ENCODE data around the gene SPIRE1.

The SPIRE1 gene

GRCh38 chr18:12585218-12585617 lies 72.7 kb downstream of the SPIRE1 start:
- H3K36me3 ChIP-seq (ENCODE audit: insufficient read depth, low read length), result no peaks in the 10 kb centered on the region
- no peak overlapping the region for H3K9ac ChIP-seq (ENCODE audit: low read depth, low read length, poor library complexity, severe bottlenecking)
- no peak for TF ChIP-seq CTCF (conservative IDR thresholded peaks at IDR 0.05; ENCODE audit: low read length)
- no peak for TF ChIP-seq EZH2phosphoT487 (IDR thresholded peaks at IDR 0.05; ENCODE audit: borderline replicate concordance)
- no peaks in the 10 kb centered on the region for H3K79me2 ChIP-seq (ENCODE audit: insufficient read depth, low read length)
- no peaks in the 10 kb centered on the region for H4K20me1 ChIP-seq (ENCODE audit: insufficient read depth, low read length, poor library complexity, severe bottlenecking)
- no peak overlapping the region for H2AFZ ChIP-seq (ENCODE audit: low read length)
- no peaks in the 10 kb centered on the region for H3F3A ChIP-seq (ENCODE audit: low read depth)
- H3K4me3 ChIP-seq (ENCODE audit: low read length, poor library complexity, severe bottlenecking), result no peak overlapping the region
- H3K27me3 ChIP-seq (ENCODE audit: insufficient read depth, low read length, poor library complexity, severe bottlenecking), result no peaks in the 10 kb centered on the region
- no peaks in the 10 kb centered on the region for H3K9me3 ChIP-seq (ENCODE audit: insufficient read depth, low read depth, low read length)
- H3K9me2 ChIP-seq (replicated peaks; ENCODE audit: low read depth, low read length), result no peaks in the 10 kb centered on the region
- no peaks in the 10 kb centered on the region for H3K4me1 ChIP-seq (ENCODE audit: insufficient read depth, low read length, poor library complexity, severe bottlenecking)
- no peak overlapping the region for H3K4me2 ChIP-seq (ENCODE audit: low read depth, low read length, poor library complexity, severe bottlenecking)

GRCh38 chr18:12580630-12581342 lies 77.1 kb downstream of the SPIRE1 start:
- Histone ChIP-seq H3K9me2 (replicated peaks; ENCODE audit: low read depth, low read length) (no peaks in the 10 kb centered on the region), H3K79me2 (ENCODE audit: insufficient read depth, low read length) (no peaks in the 10 kb centered on the region), H3K4me2 (ENCODE audit: low read depth, low read length, poor library complexity, severe bottlenecking) (no peak overlapping the region), H3K27me3 (ENCODE audit: insufficient read depth, low read length, poor library complexity, severe bottlenecking) (no peaks in the 10 kb centered on the region), H3K9me3 (ENCODE audit: insufficient read depth, low read depth, low read length) (no peaks in the 10 kb centered on the region), H3K36me3 (ENCODE audit: insufficient read depth, low read length) (no peaks in the 10 kb centered on the region), H3K9ac (ENCODE audit: low read depth, low read length, poor library complexity, severe bottlenecking) (no peak overlapping the region), H3K4me3 (ENCODE audit: low read length, poor library complexity, severe bottlenecking) (no peak overlapping the region), H4K20me1 (ENCODE audit: insufficient read depth, low read length, poor library complexity, severe bottlenecking) (no peaks in the 10 kb centered on the region), H2AFZ (ENCODE audit: low read length) (no peak overlapping the region), H3F3A (ENCODE audit: low read depth) (no peaks in the 10 kb centered on the region), H3K4me1 (ENCODE audit: insufficient read depth, low read length, poor library complexity, severe bottlenecking) (no peaks in the 10 kb centered on the region)
- TF ChIP-seq CTCF (conservative IDR thresholded peaks at IDR 0.05; ENCODE audit: low read length) (no peak), EZH2phosphoT487 (IDR thresholded peaks at IDR 0.05; ENCODE audit: borderline replicate concordance) (no peak)

- no peaks in the 10 kb centered on the region for H3F3A ChIP-seq (ENCODE audit: low read depth)
- H3K9ac ChIP-seq (ENCODE audit: low read depth, low read length, poor library complexity, severe bottlenecking), result no peak overlapping the region
- no peaks in the 10 kb centered on the region for H3K79me2 ChIP-seq (ENCODE audit: insufficient read depth, low read length)
- no peaks in the 10 kb centered on the region for H3K9me3 ChIP-seq (ENCODE audit: insufficient read depth, low read depth, low read length)
- no peak overlapping the region for H2AFZ ChIP-seq (ENCODE audit: low read length)
- H3K9me2 ChIP-seq (replicated peaks; ENCODE audit: low read depth, low read length), result no peaks in the 10 kb centered on the region
- TF ChIP-seq CTCF (conservative IDR thresholded peaks at IDR 0.05; ENCODE audit: low read length) (no peak), EZH2phosphoT487 (IDR thresholded peaks at IDR 0.05; ENCODE audit: borderline replicate concordance) (no peak)
- no peak overlapping the region for H3K4me2 ChIP-seq (ENCODE audit: low read depth, low read length, poor library complexity, severe bottlenecking)
- no peaks in the 10 kb centered on the region for H4K20me1 ChIP-seq (ENCODE audit: insufficient read depth, low read length, poor library complexity, severe bottlenecking)
- H3K4me1 ChIP-seq (ENCODE audit: insufficient read depth, low read length, poor library complexity, severe bottlenecking), result no peaks in the 10 kb centered on the region
- no peaks in the 10 kb centered on the region for H3K36me3 ChIP-seq (ENCODE audit: insufficient read depth, low read length)
- no peaks in the 10 kb centered on the region for H3K27me3 ChIP-seq (ENCODE audit: insufficient read depth, low read length, poor library complexity, severe bottlenecking)
- no peak overlapping the region for H3K4me3 ChIP-seq (ENCODE audit: low read length, poor library complexity, severe bottlenecking)
Observed at GRCh38 chr18:12579775-12580174, 78.1 kb downstream of the SPIRE1 start.

All from Loucy (cell line).